Trophoblast cell (in vitro differentiated cells and primary cell): Measurements from ENCODE around the gene COL4A4.

Source experiments
- DNase-seq, 2 donors: peaks; one replicate each; pipeline ENCODE4 v3.0.0-alpha.2; 2016
- H2AFZ ChIP-seq: 2 replicates; pipeline ENCODE4 v1.6.1; 2013; ENCODE audit warnings: low read length, moderate library complexity, mild to moderate bottlenecking; ENCODE audit not compliant: insufficient read depth, poor library complexity
- H2AK5ac ChIP-seq: 2 replicates; pipeline ENCODE4 v1.6.1; 2013; ENCODE audit warnings: mild to moderate bottlenecking, low read length
- H2BK120ac ChIP-seq: 2 replicates; pipeline ENCODE4 v1.6.1; 2013; ENCODE audit warnings: low read length, mild to moderate bottlenecking, moderate library complexity; ENCODE audit not compliant: insufficient read depth, poor library complexity
- H2BK12ac ChIP-seq: 2 replicates; pipeline ENCODE4 v1.6.1; 2013; ENCODE audit warnings: mild to moderate bottlenecking, low read length, moderate library complexity
- H2BK5ac ChIP-seq: 2 replicates; pipeline ENCODE4 v1.6.1; 2013; ENCODE audit warnings: low read length, low read depth, moderate library complexity, mild to moderate bottlenecking; ENCODE audit not compliant: poor library complexity
- H3K14ac ChIP-seq: 2 replicates; pipeline ENCODE4 v1.6.1; 2013; ENCODE audit warnings: mild to moderate bottlenecking, low read length
- H3K18ac ChIP-seq: 2 replicates; pipeline ENCODE4 v1.6.1; 2013; ENCODE audit warnings: mild to moderate bottlenecking, low read length
- H3K23ac ChIP-seq: 2 replicates; pipeline ENCODE4 v1.6.1; 2013; ENCODE audit warnings: low read length
- H3K27ac ChIP-seq: 2 replicates; pipeline ENCODE4 v1.5.1; 2013; ENCODE audit warnings: low read depth, mild to moderate bottlenecking, inconsistent platforms, low read length, moderate library complexity
- H3K27me3 ChIP-seq: 2 replicates; pipeline ENCODE4 v1.6.1; 2013; ENCODE audit warnings: inconsistent platforms, mild to moderate bottlenecking, low read length, moderate library complexity; ENCODE audit not compliant: insufficient read depth
- H3K36me3 ChIP-seq, 2 experiments: 1 replicate in 1 of 2; 2 replicates in 1 of 2; pipeline ENCODE4 v1.6.1; 2013; ENCODE audit warnings: low read length in 2 of 2, mild to moderate bottlenecking in 2 of 2, moderate library complexity in 1 of 2; ENCODE audit not compliant: insufficient read depth in 2 of 2, control insufficient read depth in 1 of 2
- H3K4ac ChIP-seq: 2 replicates; pipeline ENCODE4 v1.6.1; 2013; ENCODE audit warnings: low read depth, mild to moderate bottlenecking, low read length, moderate library complexity
- H3K4me1 ChIP-seq, 2 experiments: 1 replicate in 1 of 2; 2 replicates in 1 of 2; pipeline ENCODE4 v1.6.1; 2013; ENCODE audit warnings: low read length in 2 of 2, mild to moderate bottlenecking in 2 of 2, moderate library complexity in 1 of 2; ENCODE audit not compliant: insufficient read depth in 2 of 2, control insufficient read depth in 1 of 2
- H3K4me2 ChIP-seq: 2 replicates; pipeline ENCODE4 v1.6.1; 2013; ENCODE audit warnings: inconsistent platforms, mild to moderate bottlenecking, low read length, moderate library complexity
- H3K4me3 ChIP-seq: 2 replicates; pipeline ENCODE4 v1.5.1; 2013; ENCODE audit warnings: mild to moderate bottlenecking, low read depth, low read length, inconsistent platforms
- H3K79me1 ChIP-seq: one replicate; pipeline ENCODE4 v1.6.1; 2013; ENCODE audit warnings: low read length
- H3K79me2 ChIP-seq: 2 replicates; pipeline ENCODE4 v1.6.1; 2013; ENCODE audit warnings: low read length, mild to moderate bottlenecking; ENCODE audit not compliant: control insufficient read depth, insufficient read depth, poor library complexity
- H3K9ac ChIP-seq: 2 replicates; pipeline ENCODE4 v1.6.1; 2013; ENCODE audit warnings: mild to moderate bottlenecking, low read length
- H3K9me3 ChIP-seq: 2 replicates; pipeline ENCODE4 v1.6.1; 2013; ENCODE audit warnings: low read depth, mild to moderate bottlenecking, control low read depth, inconsistent platforms, low read length; ENCODE audit not compliant: insufficient read depth
- H4K12ac ChIP-seq: 2 replicates; pipeline ENCODE4 v1.6.1; 2013; ENCODE audit warnings: low read depth, mild to moderate bottlenecking, low read length, moderate library complexity
- H4K8ac ChIP-seq: 2 replicates; pipeline ENCODE4 v1.6.1; 2013; ENCODE audit warnings: low read depth, mild to moderate bottlenecking, low read length, moderate library complexity
- H4K91ac ChIP-seq: one replicate; pipeline ENCODE4 v1.6.1; 2013; ENCODE audit warnings: low read depth, mild to moderate bottlenecking, low read length, moderate library complexity
- WGBS: extraction: QIAGEN DNeasy Blood & Tissue Kit; methylation state at CpG from one replicate; pipeline ENCODE4 v1.1.7; 2013; ENCODE audit warnings: missing lambda C conversion rate; ENCODE audit not compliant: insufficient read length, insufficient coverage; ENCODE audit errors: extremely low coverage; 5-methylcytosine and 5-hydroxymethylcytosine counted together

The COL4A4 gene

DNA sequence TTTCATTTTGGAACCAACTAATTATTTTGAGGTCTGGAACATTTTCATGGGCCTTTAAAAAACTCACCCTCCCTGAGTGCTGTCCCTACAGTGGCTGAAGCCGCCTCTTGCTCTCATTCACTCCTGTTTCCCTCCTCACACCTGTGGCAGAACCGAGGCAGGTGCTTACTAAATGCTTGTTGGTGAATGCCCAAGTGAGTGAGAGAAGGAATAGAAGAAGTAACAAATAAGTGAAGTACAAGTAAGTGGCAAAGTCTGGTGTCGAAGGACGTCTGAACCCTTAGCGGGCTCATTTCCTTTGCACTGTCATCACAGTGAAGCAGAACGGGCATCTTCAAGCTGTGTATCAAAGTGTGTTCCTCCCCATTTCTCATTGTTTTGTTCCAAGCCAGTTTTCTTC lies 192.9 kb downstream of the COL4A4 start:
- peaks cover 4% of the 10 kb centered on the region for H3K9me3 ChIP-seq
- H3K79me2 ChIP-seq, result peaks cover 1% of the 10 kb centered on the region
- H2BK12ac ChIP-seq, result no peak overlapping the region
- H2BK5ac ChIP-seq, result no peak overlapping the region
- peaks cover 10% of the 10 kb centered on the region for H3K79me1 ChIP-seq
- H3K4me2 ChIP-seq, result no peak overlapping the region
- no peak overlapping the region for H3K4ac ChIP-seq
- H3K4me3 ChIP-seq, result no peak overlapping the region
- no peak overlapping the region for H4K91ac ChIP-seq
- H3K27ac ChIP-seq, result no peak overlapping the region
- no CpG with 5 or more reads among the region's 6 CpGs for WGBS
- H2AK5ac ChIP-seq, result no peak overlapping the region
- H3K36me3 ChIP-seq, result peaks cover 0 to 2% of the 10 kb centered on the region in 2 experiments
- H2AFZ ChIP-seq, result no peak overlapping the region
- no peak overlapping the region for H3K9ac ChIP-seq
- H3K14ac ChIP-seq, result no peak overlapping the region
- no peak overlapping the region for H4K12ac ChIP-seq
- no peak overlapping the region for H4K8ac ChIP-seq
- no peak overlapping the region for H2BK120ac ChIP-seq
- H3K23ac ChIP-seq, result no peak overlapping the region
- no peaks in the 10 kb centered on the region for H3K27me3 ChIP-seq
- peaks cover 8 to 11% of the 10 kb centered on the region in 2 experiments for H3K4me1 ChIP-seq
- no peak overlapping the region for H3K18ac ChIP-seq
- no peak for DNase-seq

GRCh38 chr2:226970362-226970761 lies 193.6 kb downstream of the COL4A4 start:
- DNase-seq, result no peak
- H2AK5ac ChIP-seq, result peak overlapping the region; percentile 84
- H3K4ac ChIP-seq, result no peak overlapping the region
- H3K4me2 ChIP-seq, result no peak overlapping the region
- no peak overlapping the region for H4K12ac ChIP-seq
- H2BK12ac ChIP-seq, result peak overlapping the region; percentile 79
- peak overlapping the region; percentile 28 for H4K91ac ChIP-seq
- H3K14ac ChIP-seq, result no peak overlapping the region
- H4K8ac ChIP-seq, result peak overlapping the region; percentile 16
- peaks cover 9% of the 10 kb centered on the region for H3K79me1 ChIP-seq
- no peak overlapping the region for H2BK5ac ChIP-seq
- H3K79me2 ChIP-seq, result peaks cover 2% of the 10 kb centered on the region
- no peak overlapping the region for H3K23ac ChIP-seq
- WGBS, result no CpG with 5 or more reads among the region's 3 CpGs
- H2BK120ac ChIP-seq, result peak overlapping the region; percentile 53
- peaks cover 0 to 2% of the 10 kb centered on the region in 2 experiments for H3K36me3 ChIP-seq
- H3K18ac ChIP-seq, result no peak overlapping the region
- no peak overlapping the region for H3K27ac ChIP-seq
- H2AFZ ChIP-seq, result no peak overlapping the region
- no peak overlapping the region for H3K9ac ChIP-seq
- peaks cover 5 to 9% of the 10 kb centered on the region in 2 experiments for H3K4me1 ChIP-seq
- H3K4me3 ChIP-seq, result no peak overlapping the region
- peaks cover 4% of the 10 kb centered on the region for H3K9me3 ChIP-seq
- H3K27me3 ChIP-seq, result no peaks in the 10 kb centered on the region

DNA sequence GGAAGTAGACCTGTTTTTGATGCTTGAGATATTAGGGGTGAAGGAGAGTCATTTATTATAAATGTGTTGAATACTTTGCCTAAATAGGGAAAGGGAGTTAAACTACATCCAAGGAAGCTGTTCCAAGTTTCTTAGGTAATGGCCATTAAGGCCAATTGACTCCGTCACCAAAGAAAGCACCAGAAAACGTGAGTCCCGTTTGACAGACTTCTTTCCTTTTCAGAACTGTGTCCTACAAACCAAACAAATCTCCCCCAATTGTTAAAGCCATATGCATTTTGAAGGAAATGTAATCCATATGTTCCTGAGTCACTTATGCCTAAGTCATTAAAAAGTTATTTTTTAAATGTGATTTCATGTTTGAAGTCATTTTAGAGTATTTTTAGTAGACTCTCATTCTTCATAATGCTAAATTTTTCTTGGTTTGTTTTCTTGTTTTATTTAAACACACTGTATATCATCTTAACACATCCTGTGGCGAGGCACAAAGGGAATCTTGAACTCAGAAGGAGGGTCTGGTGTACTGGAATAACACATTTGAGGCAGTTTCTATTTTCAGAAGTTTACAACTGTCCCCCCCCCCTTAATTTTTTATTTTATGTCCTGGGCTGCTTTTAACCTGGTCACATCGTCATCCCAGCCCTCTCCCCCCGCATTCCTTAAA lies 194.5 kb downstream of the COL4A4 start:
- H3K4me2 ChIP-seq, result no peak overlapping the region
- no peak overlapping the region for H3K4ac ChIP-seq
- DNase-seq, result no peak
- H3K9me3 ChIP-seq, result peaks cover under 1% of the 10 kb centered on the region
- peaks cover 14% of the 10 kb centered on the region for H3K79me1 ChIP-seq
- no CpG with 5 or more reads among the region's 6 CpGs for WGBS
- no peak overlapping the region for H3K9ac ChIP-seq
- H2AFZ ChIP-seq, result no peak overlapping the region
- H4K12ac ChIP-seq, result no peak overlapping the region
- H3K4me1 ChIP-seq, result peaks cover 9 to 17% of the 10 kb centered on the region in 2 experiments
- no peak overlapping the region for H2BK12ac ChIP-seq
- H4K8ac ChIP-seq, result no peak overlapping the region
- no peak overlapping the region for H3K4me3 ChIP-seq
- no peak overlapping the region for H3K14ac ChIP-seq
- H2BK120ac ChIP-seq, result no peak overlapping the region
- peak overlapping the region; percentile 55 for H3K27ac ChIP-seq
- H3K79me2 ChIP-seq, result peaks cover 2% of the 10 kb centered on the region
- no peaks in the 10 kb centered on the region for H3K36me3 ChIP-seq
- H2AK5ac ChIP-seq, result no peak overlapping the region
- H4K91ac ChIP-seq, result no peak overlapping the region
- no peak overlapping the region for H3K23ac ChIP-seq
- no peaks in the 10 kb centered on the region for H3K27me3 ChIP-seq
- H2BK5ac ChIP-seq, result no peak overlapping the region
- H3K18ac ChIP-seq, result no peak overlapping the region

- Histone ChIP-seq H3K4me2 (no peak overlapping the region), H3K9me3 (no peaks in the 10 kb centered on the region), H2BK120ac (peak overlapping the region; percentile 84), H2BK12ac (peak overlapping the region; percentile 84), H3K14ac (peak overlapping the region; percentile 89), H3K79me2 (peaks cover 6% of the 10 kb centered on the region), H3K79me1 (peaks cover 30% of the 10 kb centered on the region), H3K23ac (no peak overlapping the region), H3K36me3 (no peaks in the 10 kb centered on the region), H3K4me1 (peaks cover 9 to 25% of the 10 kb centered on the region in 2 experiments), H2BK5ac (peak overlapping the region; percentile 81), H3K18ac (peak overlapping the region; percentile 78), H3K27ac (no peak overlapping the region), H3K4ac (no peak overlapping the region), H3K27me3 (no peaks in the 10 kb centered on the region), H4K12ac (no peak overlapping the region), H2AFZ (no peak overlapping the region), H3K4me3 (no peak overlapping the region), H3K9ac (no peak overlapping the region), H4K8ac (peak overlapping the region; percentile 74), H4K91ac (peak overlapping the region; percentile 88), H2AK5ac (peak overlapping the region; percentile 87)
- no peak for DNase-seq
- no CpG with 5 or more reads among the region's 1 CpG for WGBS
Measured at GRCh38 chr2:226965376-226965775, 198.6 kb downstream of the COL4A4 start.
